H54 (cell line): ENCODE results near the gene CHRND.

ENCODE experiments used
- DNase-seq: peaks from one replicate; pipeline ENCODE4 v3.0.0; 2011; ENCODE audit warnings: low spot score, mixed read lengths; ENCODE audit not compliant: insufficient read length
- FAIRE-seq: peaks from 3 replicates; lab custom pipeline; 2011; peaks lifted over from hg19 to GRCh38; lab: Jason Lieb, UNC
- POLR2A ChIP-seq: IDR thresholded peaks from 2 replicates; pipeline ENCODE4 v1.6.1; 2011; ENCODE audit warnings: low read depth, mild to moderate bottlenecking, low read length

CHRND gene

GRCh38 chr2:232492236-232492848 lies 33.6 kb upstream of the CHRND start:
- FAIRE-seq, result no peak
- no peak for DNase-seq
- no peak for TF ChIP-seq POLR2A

GRCh38 chr2:232492963-232493700 lies 32.8 kb upstream of the CHRND start:
- FAIRE-seq, result no peak
- TF ChIP-seq POLR2A, result no peak
- DNase-seq, result no peak

DNA sequence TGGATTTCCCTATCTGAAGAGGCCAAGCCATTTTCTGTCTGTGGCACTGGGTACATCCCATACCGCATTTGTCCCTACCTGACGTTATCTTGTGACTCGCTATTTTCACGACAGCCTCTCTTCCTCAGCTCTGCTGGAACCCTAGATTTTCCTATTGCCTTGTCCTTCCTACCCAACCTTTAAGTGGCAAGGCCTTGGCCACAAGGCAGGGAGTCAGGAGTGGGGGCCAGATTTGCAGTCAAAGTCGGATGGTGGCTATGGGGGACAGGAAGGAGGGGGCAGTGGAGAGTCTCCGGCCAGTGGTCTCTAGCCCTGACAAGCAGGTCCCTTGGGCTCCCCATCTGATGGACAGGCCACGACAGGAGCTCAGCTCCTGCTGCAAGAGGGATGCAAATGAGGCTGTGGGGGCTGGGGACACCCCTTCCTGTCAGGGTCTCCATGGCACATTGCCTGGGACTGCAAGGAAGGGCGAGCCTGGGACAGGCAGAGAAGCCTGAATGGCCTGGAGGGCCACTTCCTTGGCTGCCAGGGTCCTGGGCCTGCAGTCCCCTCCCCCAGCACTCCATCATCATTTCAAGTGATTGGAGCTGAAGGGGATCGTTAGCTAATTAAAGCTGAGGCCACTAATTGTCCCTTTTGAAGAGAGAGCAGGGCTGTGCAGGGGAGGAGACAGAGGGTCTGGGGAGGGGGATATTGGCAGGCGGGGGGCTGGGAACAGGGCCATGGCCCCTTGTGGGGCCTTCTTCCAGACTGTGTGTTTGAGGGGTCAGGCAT lies 32.1 kb upstream of the CHRND start:
- FAIRE-seq (no peak), DNase-seq (no peak)
- TF ChIP-seq POLR2A, result no peak

DNA sequence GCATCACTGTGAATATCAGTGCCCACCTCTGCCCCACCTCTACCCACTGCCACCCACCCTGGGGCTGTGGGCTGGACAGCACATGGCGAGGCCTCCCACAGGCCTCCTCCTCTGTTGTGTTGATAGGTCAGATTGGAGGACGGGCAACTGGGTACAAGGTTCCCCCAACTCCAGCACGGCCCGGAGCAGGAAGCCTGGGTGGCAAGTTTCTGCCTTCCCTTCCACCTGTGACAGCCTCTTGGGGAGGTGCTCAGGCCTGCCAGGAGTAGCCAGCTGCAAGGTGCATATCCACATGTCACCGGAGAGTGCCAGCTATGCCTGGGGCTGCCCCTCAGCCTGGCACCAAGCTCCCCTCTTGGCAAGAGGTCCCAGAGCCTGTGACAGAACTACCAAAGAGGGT lies 31.4 kb upstream of the CHRND start:
- no peak for FAIRE-seq
- no peak for TF ChIP-seq POLR2A
- DNase-seq, result no peak

DNA sequence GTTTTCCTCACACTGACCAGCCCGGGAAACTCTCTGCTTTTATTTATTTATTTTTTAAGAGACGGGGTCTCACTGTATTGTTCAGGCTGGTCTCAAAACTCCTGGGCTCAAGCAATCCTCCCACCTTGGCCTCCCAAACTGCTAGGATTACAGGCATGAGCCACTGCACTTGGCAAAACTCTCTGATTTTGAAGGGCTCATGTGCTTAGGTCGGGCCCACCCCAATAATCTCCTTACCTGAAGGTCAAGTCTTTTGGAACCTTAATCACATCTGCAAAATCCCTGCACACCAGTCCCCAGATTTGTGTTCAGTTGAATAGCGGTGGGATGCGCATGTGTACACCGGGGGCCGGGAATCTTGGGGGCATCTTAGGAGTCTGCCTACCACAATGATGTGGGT lies 30.7 kb upstream of the CHRND start:
- no peak for DNase-seq
- no peak for TF ChIP-seq POLR2A
- FAIRE-seq, result no peak

DNA sequence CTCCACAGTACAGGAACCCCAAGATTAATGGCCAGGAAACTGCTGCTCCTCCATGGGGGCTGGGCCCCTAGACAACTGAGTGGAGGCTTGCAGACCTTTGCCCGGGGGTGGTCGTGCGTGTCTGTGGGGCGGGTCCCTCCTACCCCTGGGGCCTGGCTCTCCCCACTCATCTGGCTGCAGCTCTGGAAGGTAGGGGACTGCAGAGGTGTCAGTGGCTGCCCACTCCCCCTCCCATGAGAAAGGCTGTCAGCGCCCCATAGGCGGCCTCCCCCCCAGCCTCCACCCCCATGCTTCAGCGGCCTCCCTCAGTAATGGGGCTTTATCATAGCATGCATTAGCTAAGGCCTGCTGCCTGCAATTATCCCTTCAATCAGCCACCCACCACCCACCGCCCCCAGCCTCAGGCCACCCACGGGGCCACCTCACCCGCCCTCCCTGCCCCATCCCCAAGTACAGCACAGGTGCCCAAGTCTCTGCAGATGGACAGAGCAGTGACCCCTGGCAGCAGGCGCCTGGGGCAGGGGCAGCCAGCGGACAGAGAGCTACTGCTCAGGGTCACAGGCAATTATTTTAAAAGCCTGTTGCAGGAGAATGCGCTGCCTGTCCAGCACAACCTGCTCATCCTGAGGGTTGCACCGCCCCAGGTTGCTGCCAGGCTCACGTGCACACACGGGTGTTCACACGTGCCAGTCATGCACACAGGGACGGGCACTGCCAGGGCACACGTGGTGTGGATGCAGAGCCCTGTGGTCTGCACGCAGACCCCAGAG lies 29.3 kb upstream of the CHRND start:
- no peak for FAIRE-seq
- DNase-seq, result no peak

GRCh38 chr2:232497348-232497747 lies 28.6 kb upstream of the CHRND start:
- TF ChIP-seq POLR2A, result no peak
- FAIRE-seq (no peak), DNase-seq (no peak)

More for the DNA sequence above, 29.3 kb upstream of the CHRND start:
- no peak for TF ChIP-seq POLR2A

DNA sequence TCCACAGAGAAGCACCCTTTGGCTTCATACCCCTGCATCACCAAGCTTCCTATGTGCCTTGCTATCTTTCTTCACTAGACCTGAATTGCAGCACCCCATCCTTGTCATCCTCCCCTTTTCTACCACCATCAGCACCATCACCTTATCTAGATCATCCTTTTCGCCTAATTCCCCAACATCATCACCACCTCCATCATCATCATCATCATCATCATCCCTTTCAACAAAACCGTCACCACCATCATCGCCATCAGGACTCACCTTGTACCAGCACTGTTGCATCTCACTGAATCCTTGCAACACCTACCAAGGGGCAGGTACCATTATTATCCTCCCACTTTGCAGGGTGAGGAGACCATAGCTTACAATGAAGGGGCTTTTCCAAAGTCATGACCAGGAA lies 27.5 kb upstream of the CHRND start:
- no peak for TF ChIP-seq POLR2A
- DNase-seq, result no peak

DNA sequence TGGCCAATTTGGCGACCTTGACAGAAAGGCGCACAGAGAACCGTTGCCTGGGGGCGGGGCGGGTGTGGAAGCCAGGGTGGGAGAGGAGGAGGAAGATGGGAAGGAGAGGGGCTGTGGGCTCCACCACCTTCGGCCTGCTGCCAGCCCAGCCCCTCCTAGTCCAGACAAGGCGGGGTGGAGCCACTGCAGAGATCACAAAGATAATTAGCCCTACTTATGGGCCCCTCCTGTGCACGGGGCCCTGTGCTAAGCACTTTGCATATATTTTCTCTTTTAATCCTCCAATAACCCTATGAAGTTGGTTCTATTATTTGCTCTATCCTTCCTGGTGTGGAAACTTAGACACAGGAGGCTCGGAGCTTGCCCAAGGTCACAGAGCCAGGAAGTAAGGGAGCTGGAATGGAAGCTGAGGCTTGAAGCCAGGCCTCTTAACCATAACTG lies 24.6 kb upstream of the CHRND start:
- FAIRE-seq (no peak), DNase-seq (no peak)
- no peak for TF ChIP-seq POLR2A

More for the DNA sequence above, 27.5 kb upstream of the CHRND start:
- FAIRE-seq, result no peak

- DNase-seq, result no peak
- FAIRE-seq, result no peak
These were observed 24.1 kb upstream of the CHRND start for GRCh38 chr2:232501794-232502390.

DNA sequence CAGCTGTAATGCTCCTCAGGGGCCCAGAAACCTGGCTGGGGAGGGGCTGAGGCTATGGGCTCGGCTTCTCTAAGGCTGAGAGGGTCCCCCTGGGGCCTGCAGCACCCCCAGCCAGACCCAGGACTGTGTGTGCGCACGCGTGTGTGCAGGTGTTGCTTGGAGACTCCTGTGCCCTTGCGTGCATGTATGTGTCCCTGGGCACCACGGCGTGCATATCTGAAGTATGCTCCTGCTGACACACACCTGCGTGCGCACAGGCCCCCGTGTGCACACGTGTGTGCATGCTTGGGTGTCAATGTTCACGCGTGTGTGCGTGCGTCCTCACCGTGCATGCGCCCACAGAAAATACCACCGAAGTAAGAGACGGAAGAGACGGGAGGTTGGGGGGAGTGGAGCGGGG lies 23.4 kb upstream of the CHRND start:
- TF ChIP-seq POLR2A, result no peak
- FAIRE-seq, result no peak
- no peak for DNase-seq

More at GRCh38 chr2:232501794-232502390, 24.1 kb upstream of the CHRND start:
- no peak for TF ChIP-seq POLR2A

- TF ChIP-seq POLR2A, result no peak
- no peak for FAIRE-seq
These were observed 22.8 kb upstream of the CHRND start for GRCh38 chr2:232502911-232503808.

More at GRCh38 chr2:232502911-232503808, 22.8 kb upstream of the CHRND start:
- DNase-seq, result no peak
